Caki2 (cell line): ENCODE measurements around the gene SCNN1G. TPM values are rescaled to one million over a fixed set of nuclear protein-coding genes. Genes with fewer than 3 reads are reported as not detected.
"Not testable (repeated sequence)": the region's sequence is repeated elsewhere in the genome, so short reads cannot be mapped to it uniquely, and the experiment has no call there.

ENCODE experiments used
- DNase-seq: peaks from one replicate; pipeline ENCODE4 v3.0.0-alpha.2; 2015; ENCODE audit warnings: low read depth
- in situ Hi-C: cut with HindIII; loops from 2 replicates; pipeline ENCODE4 v1.10.0; 2016; ENCODE audit warnings: low sequenced_read_pairs, low pct_unique_long_range_greater_than_20kb, mixed read lengths
- total RNA-seq: library from RNA; depleted of rRNA; stranded (reverse); fragments of >200 nt; shearing (Covaris generic); gene quantifications from 2 replicates; pipeline ENCODE4 v1.2.3, GENCODE V29; 2014; ENCODE audit warnings: low replicate concordance

SCNN1G gene
- total RNA-seq, 1 experiment from 2014 or later, result 0.30 TPM

DNA sequence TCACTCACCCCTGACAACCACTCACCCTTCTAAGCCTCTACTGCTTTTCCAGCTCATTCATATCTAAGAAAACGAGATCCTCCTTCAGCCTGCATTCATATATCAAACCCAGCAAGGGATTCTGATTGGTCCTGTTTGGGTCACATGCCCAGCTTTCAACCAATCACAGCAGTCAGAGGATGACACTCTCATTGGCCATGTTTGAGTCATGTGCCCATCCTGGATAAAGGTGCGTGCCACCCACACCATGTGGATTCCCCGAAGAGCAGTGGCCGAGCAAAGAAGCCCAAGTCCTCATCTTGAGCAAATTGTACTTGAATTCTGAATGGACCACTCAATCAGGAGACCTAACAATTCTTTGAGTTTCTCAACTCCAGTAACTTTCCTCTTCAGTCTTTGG is 45.0 kb downstream of the SCNN1G start:
- DNase-seq, result no peak
- in situ Hi-C loops, result no loop called here

DNA sequence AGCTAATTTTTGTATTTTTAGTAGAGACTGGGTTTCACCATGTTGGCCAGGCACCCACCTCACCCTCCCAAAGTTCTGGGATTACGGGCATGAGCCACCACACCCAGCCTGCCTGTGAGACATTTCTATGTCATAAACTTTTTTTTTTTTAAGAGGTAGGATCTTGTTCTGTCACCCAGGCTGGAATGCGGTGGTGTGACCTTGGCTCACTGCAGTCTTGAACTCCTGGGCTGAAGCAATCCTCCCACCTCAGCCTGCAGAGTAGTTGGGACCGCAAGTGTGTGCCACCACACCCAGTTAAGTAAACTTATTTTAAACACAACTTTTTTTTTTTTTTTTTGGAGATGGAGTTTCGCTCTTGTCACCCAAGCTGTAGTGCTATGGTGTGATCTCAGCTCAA is 47.2 kb downstream of the SCNN1G start:
- no peak for DNase-seq

DNA sequence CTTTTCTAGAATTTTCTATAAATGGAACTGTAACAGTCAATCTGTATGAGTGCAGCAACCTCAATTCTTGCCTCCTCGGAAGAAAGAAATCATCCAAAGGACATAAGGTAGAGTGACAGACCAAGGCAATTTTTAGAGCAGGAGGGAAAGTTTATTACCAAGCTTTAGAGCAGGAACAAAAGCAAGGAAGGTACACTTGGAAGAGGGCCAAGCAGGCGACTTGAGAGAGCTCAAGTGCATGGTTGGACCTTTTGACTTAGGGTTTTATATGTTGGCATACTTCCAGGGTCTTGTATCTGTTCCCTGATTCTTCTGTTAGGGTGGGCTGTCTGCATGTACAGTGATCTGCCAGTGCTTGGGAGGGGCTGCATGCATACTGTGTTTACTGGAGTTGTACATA is 50.3 kb downstream of the SCNN1G start:
- in situ Hi-C loops, result no loop called here
- no peak for DNase-seq

More for the DNA sequence above, 47.2 kb downstream of the SCNN1G start:
- in situ Hi-C loops, result no loop called here

- in situ Hi-C loops, result no loop called here
- DNase-seq, result no peak
These were observed 52.6 kb downstream of the SCNN1G start for GRCh38 chr16:23235176-23235575.

- in situ Hi-C loops, result no loop called here
- DNase-seq, result no peak
These were observed 54.4 kb downstream of the SCNN1G start for GRCh38 chr16:23236983-23237382.

DNA sequence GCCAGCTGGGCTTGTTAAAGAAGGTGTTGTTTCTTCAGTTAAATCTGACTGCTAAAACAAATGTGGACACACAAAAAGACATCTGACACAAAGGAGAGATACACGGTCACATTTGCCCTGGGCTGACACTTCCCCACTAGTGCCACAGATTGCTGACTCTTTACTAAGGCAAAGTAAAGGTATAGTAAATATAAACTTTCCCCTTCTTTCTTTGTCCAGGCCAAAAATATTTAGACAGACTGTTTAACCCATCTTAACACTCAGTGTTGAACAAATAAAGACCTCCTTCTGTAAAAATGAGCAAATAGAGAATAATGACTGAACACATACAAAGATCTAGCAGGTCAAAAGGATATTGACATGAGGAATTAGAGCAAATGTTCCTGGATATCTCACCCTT is 58.4 kb downstream of the SCNN1G start:
- in situ Hi-C loops, result no loop called here

DNA sequence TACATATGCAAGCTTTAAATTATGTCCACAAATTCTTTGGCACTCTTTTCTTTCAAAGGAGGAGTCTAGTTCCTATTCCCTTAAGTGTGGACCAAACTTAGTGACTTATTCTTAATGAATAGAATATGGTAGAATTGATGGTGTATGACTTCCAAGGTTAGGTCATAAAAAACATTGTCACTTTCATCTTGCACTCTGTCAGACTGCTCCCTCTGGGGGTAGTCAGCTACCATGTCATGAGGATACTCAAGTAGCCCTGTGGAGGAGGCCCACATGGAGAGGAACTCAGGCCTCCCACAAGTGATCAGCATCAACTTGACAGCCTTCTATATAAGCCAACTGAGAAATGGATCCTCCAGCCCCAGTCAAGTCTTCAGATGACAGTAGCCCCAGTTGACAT is 61.6 kb downstream of the SCNN1G start:
- in situ Hi-C loops, result no loop called here
- no peak for DNase-seq

More for the DNA sequence above, 58.4 kb downstream of the SCNN1G start:
- DNase-seq, result no peak

DNA sequence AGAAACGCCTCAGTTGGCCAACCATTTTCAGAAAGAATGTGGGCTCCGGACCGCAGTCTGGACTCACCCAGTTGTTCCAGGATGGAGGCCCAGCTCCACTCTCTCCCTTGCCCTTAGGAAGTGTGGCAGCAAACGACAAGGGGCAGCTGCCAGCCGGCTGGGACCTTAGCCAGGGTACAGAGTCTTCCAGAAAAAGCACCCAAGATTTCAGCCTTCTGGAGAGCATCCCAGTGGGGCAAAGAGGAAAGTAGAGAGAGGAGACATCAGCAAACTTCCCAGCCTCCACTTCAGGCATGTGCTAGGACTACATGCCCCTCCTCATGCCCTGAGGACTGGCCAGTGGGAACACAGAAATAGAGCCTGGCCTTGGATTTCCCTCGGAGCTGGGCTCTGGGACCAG is 62.7 kb downstream of the SCNN1G start:
- in situ Hi-C loops, result no loop called here
- no peak for DNase-seq

GRCh38 chr16:23248261-23249194 is 66.0 kb downstream of the SCNN1G start:
- DNase-seq, result no peak

DNA sequence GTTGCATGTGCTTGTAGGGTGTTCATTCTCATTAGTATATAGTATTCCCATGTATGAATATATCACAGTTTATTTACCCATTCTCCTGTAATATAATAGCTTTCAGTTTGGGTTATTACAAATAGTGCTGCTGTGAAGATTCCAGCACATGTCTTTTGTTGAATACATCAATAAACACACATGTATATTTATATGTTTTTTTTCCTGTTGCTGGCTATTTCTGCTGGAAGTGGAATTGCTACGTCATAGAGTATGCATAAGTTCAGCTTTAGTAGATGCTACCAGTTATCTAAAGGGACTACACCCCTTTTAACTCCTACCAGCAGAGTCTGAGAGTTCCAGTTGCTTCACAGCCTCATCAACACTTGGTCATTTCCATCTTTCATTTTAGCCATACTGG is 67.3 kb downstream of the SCNN1G start:
- no peak for DNase-seq
- in situ Hi-C loops, result no loop called here

More at GRCh38 chr16:23248261-23249194, 66.0 kb downstream of the SCNN1G start:
- in situ Hi-C loops, result no loop called here

- in situ Hi-C loops, result no loop called here
- DNase-seq, result no peak
These were observed 69.8 kb downstream of the SCNN1G start for GRCh38 chr16:23252310-23252709.

DNA sequence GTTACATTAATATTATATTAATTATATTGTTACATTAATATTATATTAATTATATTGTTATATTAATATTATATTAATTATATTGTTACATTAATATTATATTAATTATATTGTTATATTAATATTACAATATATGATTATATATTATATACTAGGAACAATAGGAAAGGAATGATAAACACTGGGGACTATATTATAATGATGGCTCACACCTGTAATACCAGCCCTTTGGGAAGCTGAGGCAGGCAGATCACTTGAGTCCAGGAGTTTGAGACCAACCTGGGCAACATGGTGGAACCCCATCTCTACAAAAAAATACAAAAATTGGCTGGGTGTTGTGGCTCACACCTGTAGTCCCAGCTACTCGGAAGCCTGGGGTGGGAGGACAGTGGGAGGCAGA is 71.1 kb downstream of the SCNN1G start:
- DNase-seq, in situ Hi-C loops: not testable (repeated sequence)

GRCh38 chr16:23254338-23254737 is 71.8 kb downstream of the SCNN1G start:
- DNase-seq, result peak; percentile 67
- in situ Hi-C loops, result no loop called here

- DNase-seq, result no peak
- in situ Hi-C loops, result no loop called here
These were observed 72.5 kb downstream of the SCNN1G start for GRCh38 chr16:23255000-23255399.

DNA sequence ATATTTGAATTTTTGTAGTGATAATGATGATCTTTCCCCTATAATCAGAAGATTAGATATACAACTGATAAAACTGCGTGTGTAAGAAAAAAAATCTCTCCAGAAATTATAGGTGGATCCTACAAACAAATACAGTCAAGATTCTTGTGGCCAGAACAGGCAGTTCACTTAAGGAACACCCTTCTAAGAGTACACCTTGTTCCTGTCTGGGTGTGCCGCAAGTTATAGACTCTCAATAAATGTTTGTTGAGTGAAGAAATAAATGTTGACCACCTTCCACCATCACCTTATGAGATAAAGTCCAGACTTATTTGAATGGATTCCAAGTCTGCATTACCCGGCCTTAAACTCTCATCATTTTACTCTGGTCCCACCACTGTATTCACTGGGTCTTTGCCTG is 73.9 kb downstream of the SCNN1G start:
- in situ Hi-C loops, result no loop called here
- no peak for DNase-seq

DNA sequence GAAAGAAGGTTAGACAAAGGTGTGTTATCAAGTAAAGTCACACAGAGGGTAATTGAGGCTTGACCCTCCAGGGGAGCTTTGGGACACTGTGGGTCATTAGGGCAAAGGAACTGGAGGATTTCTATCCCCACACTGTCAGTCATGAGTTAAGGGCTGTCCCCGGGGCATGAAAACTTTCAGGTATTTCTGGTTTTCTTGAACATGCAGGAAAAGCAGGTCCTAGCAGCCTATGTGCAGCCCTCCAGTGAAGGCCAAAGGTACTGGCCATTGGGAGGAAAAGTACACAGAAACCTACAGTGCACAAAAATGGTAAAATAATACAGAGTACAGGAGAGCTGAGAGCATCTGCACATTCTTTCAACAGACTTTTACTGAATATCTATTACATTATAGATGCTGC is 75.1 kb downstream of the SCNN1G start:
- no peak for DNase-seq

DNA sequence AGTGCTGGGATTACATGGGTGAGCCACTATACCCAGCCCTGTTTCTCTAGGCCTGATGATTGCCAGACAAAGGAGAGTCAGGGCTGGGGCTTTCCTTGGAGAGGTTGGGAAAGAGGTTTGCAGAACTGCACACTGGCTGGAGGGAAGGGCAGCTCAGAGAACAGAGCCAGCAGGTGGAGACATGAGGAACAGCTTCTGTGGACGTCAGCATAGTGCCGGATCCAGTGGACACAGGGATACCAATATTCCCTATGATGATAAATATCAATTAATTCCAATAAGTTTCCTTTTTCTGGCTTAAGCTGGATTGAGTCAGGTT is 76.3 kb downstream of the SCNN1G start:
- in situ Hi-C loops, result no loop called here
- no peak for DNase-seq

More for the DNA sequence above, 75.1 kb downstream of the SCNN1G start:
- in situ Hi-C loops, result no loop called here
